A673 (cell line): ENCODE results near the gene MYCT1.

Experiments used
- EZH2 ChIP-seq: fragments of 200-600 bp; sonication (generic); IDR thresholded peaks from 2 replicates; pipeline ENCODE4 v1.6.1; 2017; ENCODE audit warnings: borderline replicate concordance, low read depth, mild to moderate bottlenecking, mixed read lengths, antibody characterized with exemption, low read length; ENCODE audit not compliant: poor library complexity, severe bottlenecking
- TF ChIP-seq, protein P1 (sequence below): fragments of 300-800, 200-600 bp; sonication (generic); conservative IDR thresholded peaks from 2 replicates; pipeline ENCODE4 v1.5.1; 2017; ENCODE audit warnings: low read depth, mild to moderate bottlenecking, antibody characterized with exemption, low read length, moderate library complexity, mixed read lengths

DNA sequence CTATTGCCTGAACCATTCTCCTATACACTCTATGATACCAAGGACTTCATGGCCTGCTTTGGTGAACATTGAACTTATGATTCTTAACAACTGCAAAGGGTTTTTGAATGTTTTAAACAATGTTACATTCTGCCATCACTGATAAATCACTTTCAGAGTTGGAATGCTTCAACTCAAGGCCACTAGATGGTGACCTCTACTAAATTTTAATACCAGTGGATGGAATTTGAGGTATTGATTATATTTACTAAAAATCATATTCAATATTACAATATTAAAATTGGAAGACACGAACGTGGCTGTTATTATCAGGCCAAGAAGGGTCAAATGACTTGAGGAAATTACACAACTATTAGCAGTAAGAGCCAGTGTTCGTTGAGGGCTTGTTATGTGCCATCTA is 18.6 kb downstream of the MYCT1 start:
- TF ChIP-seq, protein P1, sequence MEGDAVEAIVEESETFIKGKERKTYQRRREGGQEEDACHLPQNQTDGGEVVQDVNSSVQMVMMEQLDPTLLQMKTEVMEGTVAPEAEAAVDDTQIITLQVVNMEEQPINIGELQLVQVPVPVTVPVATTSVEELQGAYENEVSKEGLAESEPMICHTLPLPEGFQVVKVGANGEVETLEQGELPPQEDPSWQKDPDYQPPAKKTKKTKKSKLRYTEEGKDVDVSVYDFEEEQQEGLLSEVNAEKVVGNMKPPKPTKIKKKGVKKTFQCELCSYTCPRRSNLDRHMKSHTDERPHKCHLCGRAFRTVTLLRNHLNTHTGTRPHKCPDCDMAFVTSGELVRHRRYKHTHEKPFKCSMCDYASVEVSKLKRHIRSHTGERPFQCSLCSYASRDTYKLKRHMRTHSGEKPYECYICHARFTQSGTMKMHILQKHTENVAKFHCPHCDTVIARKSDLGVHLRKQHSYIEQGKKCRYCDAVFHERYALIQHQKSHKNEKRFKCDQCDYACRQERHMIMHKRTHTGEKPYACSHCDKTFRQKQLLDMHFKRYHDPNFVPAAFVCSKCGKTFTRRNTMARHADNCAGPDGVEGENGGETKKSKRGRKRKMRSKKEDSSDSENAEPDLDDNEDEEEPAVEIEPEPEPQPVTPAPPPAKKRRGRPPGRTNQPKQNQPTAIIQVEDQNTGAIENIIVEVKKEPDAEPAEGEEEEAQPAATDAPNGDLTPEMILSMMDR, result no peak; the same call in 1 of the 2 replicates
- no peak for TF ChIP-seq EZH2
